Thyroid gland (tissue), 4 donors: Measurements from ENCODE around the gene EEF2. TPM values are rescaled to one million over a fixed set of nuclear protein-coding genes. Genes with fewer than 3 reads are reported as not detected.

ENCODE experiments used
- DNase-seq, 2 donors: peaks; one replicate each; pipeline ENCODE4 v3.0.0-alpha.2; 2019
- H3K27ac ChIP-seq, 3 donors: fragments of 200-600 bp; sonication (generic); 1 replicate in 2 of 3; 2 replicates in 1 of 3; pipeline ENCODE4 v1.5.1; 2016 to 2019; ENCODE audit warnings: mild to moderate bottlenecking in 1 of 3, moderate library complexity in 1 of 3
- H3K27me3 ChIP-seq: fragments of 200-600 bp; sonication (generic); one replicate; pipeline ENCODE4 v1.5.1; 2019
- H3K36me3 ChIP-seq, 2 donors: fragments of 200-600 bp; sonication (generic); one replicate each; pipeline ENCODE4 v1.5.1; 2016 to 2019
- H3K4me1 ChIP-seq, 2 donors: fragments of 200-600 bp; sonication (generic); one replicate each; pipeline ENCODE4 v1.5.1; 2017 to 2019
- H3K4me3 ChIP-seq, 3 donors: fragments of 200-600 bp; sonication (generic); replicated peaks in 1 of 3; 1 replicate in 2 of 3; 2 replicates in 1 of 3; pipeline ENCODE4 v1.5.1; 2016; ENCODE audit warnings: mild to moderate bottlenecking in 1 of 3
- H3K9me3 ChIP-seq: fragments of 200-600 bp; sonication (generic); one replicate; pipeline ENCODE4 v1.5.1; 2017
- CTCF ChIP-seq, 6 experiments: fragments of 200-600 bp in 3 of 6; fragments of 450-650 bp in 3 of 6; sonication (generic) in 3 of 6; IDR thresholded peaks; one replicate each; pipeline ENCODE4 v1.5.1; 2016 to 2019; ENCODE audit warnings: antibody characterized with exemption in 6 of 6, mild to moderate bottlenecking in 2 of 6, inconsistent platforms in 1 of 6, moderate library complexity in 1 of 6
- POLR2A ChIP-seq, 2 donors: fragments of 450-650 bp; IDR thresholded peaks; one replicate each; pipeline ENCODE4 v1.6.1; 2017; ENCODE audit warnings: antibody characterized with exemption in 2 of 2, mild to moderate bottlenecking in 2 of 2, moderate library complexity in 1 of 2
- WGBS, 2 donors: methylation state at CpG; one replicate each; pipeline ENCODE4 v1.1.5; 2017; 5-methylcytosine and 5-hydroxymethylcytosine counted together
- intact Hi-C: fragments of 100-400 bp; cut with DNase I; formaldehyde crosslinking; loops from one replicate; pipeline ENCODE4 v1.15.1; 2023
- total RNA-seq, 4 donors: library from RNA; depleted of rRNA; stranded (reverse); fragments of >200 nt; gene quantifications; one replicate each; pipeline ENCODE4 v1.2.3, GENCODE V29; 2016

The EEF2 gene
- total RNA-seq, 4 donors from 2014 or later = 1,432 to 2,189 (median 1,729) TPM

DNA sequence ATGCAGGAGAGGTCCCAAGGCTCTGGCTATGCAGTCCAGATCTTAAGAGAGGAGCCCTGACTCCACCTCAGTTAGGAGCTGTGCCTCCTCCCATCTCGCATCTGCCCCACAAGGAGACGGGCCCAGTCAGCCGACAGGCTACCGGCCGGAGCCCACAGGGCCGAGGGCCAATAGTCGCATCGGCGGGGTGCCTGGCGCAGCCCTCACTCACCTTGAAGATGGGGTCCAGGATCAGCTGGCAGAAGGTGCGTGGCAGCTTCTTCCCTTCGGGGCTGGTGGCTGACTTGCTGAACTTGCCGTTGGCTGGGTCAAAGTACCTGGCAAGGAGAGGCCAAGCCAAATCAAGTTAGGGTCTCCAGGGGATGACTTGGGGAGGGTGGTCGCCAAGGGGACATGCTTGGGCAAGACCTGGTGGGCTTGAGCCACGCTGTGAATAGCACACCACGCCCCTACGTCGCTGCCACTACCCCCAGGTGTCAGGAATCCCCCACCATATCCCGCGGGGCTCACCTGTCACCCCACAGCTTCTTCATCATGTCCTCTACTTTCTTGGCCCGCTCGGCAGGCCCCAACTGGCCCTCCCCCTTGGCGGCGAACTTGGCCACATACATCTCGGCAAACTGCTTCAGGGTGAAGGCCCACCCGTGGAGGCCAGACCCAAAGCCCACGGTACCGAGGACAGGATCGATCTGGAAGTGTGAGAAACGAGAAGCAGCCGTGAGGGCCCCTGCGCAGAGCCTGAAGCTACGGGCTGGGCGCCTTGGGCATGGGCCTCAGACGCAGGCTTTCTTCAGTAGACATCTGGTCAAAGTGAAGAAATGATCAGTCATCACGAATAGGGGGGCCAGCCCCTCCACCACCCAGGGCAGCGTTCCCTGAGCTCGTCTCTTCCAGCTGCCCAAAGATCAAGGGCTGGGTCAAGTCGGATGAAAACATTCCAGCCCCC lies 3.3 kb downstream of the EEF2 start:
- WGBS, 2 donors = 92 to 93% methylated on average over 35 to 38 of the region's 39 CpGs
- Histone ChIP-seq H3K27ac (no peak overlapping the region), H3K4me3 (no peak overlapping the region), H3K27me3 (no peaks in the 10 kb centered on the region), H3K36me3 (peaks cover 71 to 72% of the 10 kb centered on the region in 2 donors), H3K4me1 (peaks cover 24 to 29% of the 10 kb centered on the region in 2 donors), H3K9me3 (no peaks in the 10 kb centered on the region)
- TF ChIP-seq CTCF (IDR thresholded peaks at IDR 0.05) (no peak), POLR2A (IDR thresholded peaks at IDR 0.05) (no peak)
- no peak for DNase-seq
- intact Hi-C loops = loop anchor here (10.0 kb wide), 1 partner anchor 203 kb away; the partner anchor contains the start of genes ANKRD24 and SIRT6

DNA sequence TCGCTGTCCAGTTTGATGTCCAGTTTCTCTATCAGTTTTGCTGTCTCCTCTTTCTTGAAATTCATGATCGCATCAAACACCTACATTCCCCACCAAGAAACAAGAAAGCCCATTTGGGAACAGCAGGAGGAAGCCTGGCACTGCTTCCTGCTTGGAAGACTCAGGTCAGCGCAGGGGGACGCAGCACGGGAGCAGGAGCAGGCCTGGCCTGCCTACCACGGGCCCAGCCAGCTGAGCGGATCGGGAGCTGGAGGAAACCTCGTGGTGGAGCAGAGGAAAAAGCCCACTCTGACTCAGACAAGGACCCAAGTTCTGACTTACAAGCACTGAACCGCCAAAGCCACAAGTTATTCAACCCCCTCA lies 3.9 kb downstream of the EEF2 start:
- no peak for TF ChIP-seq POLR2A (IDR thresholded peaks at IDR 0.05)
- no peak for TF ChIP-seq CTCF (IDR thresholded peaks at IDR 0.05)
- no peak overlapping the region for H3K4me3 ChIP-seq
- intact Hi-C loops = loop anchor here (10.0 kb wide), 1 partner anchor 203 kb away; the partner anchor contains the start of genes ANKRD24 and SIRT6
- H3K36me3 ChIP-seq = peaks cover 78 to 79% of the 10 kb centered on the region in 2 donors
- H3K4me1 ChIP-seq = peaks cover 18 to 22% of the 10 kb centered on the region in 2 donors
- H3K9me3 ChIP-seq = no peaks in the 10 kb centered on the region
- no peak overlapping the region for H3K27ac ChIP-seq
- 90 to 97% methylated on average over 10 of the region's 10 CpGs for WGBS, 2 donors
- DNase-seq = no peak
- H3K27me3 ChIP-seq = no peaks in the 10 kb centered on the region

DNA sequence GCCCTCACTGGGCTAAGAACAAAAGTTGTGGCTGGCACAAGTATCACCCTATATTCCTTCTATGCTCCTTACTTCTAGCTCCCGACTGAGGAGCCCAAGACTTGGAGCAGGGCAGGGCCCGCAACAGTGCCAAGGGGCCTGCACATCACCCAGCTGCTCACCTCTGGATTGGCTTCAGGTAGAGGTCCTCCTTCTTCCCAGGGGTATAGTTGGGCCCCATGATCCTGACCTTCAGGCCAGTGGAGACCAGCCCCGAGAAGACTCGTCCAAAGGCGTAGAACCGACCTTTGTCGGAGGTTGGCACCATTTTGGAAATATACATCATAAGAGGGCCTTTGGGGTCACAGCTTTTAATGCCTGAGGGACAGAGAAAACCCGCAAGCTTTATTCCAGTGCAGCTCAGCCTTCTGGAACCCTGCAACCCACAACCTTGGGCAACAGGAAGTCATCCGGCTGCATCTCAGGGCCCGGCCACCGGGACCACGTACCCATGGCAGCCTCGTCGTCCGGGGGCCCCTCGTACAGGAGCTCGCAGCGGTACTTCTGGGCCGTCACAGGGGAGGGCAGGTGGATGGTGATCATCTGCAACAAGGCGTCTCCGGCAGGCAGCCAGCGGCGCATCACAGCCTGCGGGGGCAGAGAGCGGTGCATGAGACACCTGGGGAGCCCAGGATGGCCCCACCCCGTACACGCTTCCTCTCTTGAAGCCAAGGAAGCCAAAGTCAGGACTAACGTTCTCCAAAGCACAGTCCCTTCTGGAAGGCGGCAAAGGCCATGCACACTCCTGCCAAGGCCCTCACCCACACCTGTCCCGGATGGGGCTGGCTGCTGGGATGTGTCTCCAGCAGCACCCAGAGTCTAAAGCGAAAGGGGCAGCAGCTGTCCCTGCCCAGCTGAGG lies 4.7 kb downstream of the EEF2 start:
- Histone ChIP-seq H3K4me3 (no peak overlapping the region), H3K36me3 (peaks cover 85 to 86% of the 10 kb centered on the region in 2 donors), H3K9me3 (no peaks in the 10 kb centered on the region), H3K27ac (no peak overlapping the region), H3K4me1 (peaks cover 11 to 15% of the 10 kb centered on the region in 2 donors), H3K27me3 (no peaks in the 10 kb centered on the region)
- intact Hi-C loops = loop anchor here (10.0 kb wide), 1 partner anchor 204 kb away; the partner anchor contains the start of genes ANKRD24 and SIRT6
- no peak for DNase-seq
- WGBS, 2 donors = 92 to 98% methylated on average over 5 to 18 of the region's 31 CpGs
- no peak for TF ChIP-seq POLR2A (IDR thresholded peaks at IDR 0.05)
- no peak for TF ChIP-seq CTCF (IDR thresholded peaks at IDR 0.05)

- intact Hi-C loops = loop anchor here (10.0 kb wide), 1 partner anchor 205 kb away; the partner anchor contains the start of genes ANKRD24 and SIRT6
- Histone ChIP-seq H3K4me3 (no peak overlapping the region), H3K27ac (no peak overlapping the region), H3K9me3 (no peaks in the 10 kb centered on the region), H3K27me3 (no peaks in the 10 kb centered on the region), H3K36me3 (peaks cover 91 to 92% of the 10 kb centered on the region in 2 donors), H3K4me1 (peaks cover 9 to 13% of the 10 kb centered on the region in 2 donors)
- TF ChIP-seq CTCF (IDR thresholded peaks at IDR 0.05) (no peak), POLR2A (IDR thresholded peaks at IDR 0.05) (no peak)
- 90 to 95% methylated on average over 19 to 20 of the region's 25 CpGs for WGBS, 2 donors
- no peak for DNase-seq
Measured at GRCh38 chr19:3979674-3980352, 5.5 kb downstream of the EEF2 start.
